Stimulated activated CD8-positive, alpha-beta memory T cell treated with anti-CD3 and anti-CD28 coated beads, Interleukin-2, amount 100 ng/mL, for 1 hour (primary cell): ENCODE data around the gene HADHA.
A peak's percentile ranks its signal among the peaks of the same experiment; 100 is the strongest.
"Not testable (repeated sequence)": the region's sequence is repeated elsewhere in the genome, so short reads cannot be mapped to it uniquely, and the experiment has no call there.

Experiments
- DNase-seq, 2 donors: peaks; one replicate each; pipeline ENCODE4 v3.0.0-alpha.2; 2020; ENCODE audit warnings: low read depth in 2 of 2

The HADHA gene

DNA sequence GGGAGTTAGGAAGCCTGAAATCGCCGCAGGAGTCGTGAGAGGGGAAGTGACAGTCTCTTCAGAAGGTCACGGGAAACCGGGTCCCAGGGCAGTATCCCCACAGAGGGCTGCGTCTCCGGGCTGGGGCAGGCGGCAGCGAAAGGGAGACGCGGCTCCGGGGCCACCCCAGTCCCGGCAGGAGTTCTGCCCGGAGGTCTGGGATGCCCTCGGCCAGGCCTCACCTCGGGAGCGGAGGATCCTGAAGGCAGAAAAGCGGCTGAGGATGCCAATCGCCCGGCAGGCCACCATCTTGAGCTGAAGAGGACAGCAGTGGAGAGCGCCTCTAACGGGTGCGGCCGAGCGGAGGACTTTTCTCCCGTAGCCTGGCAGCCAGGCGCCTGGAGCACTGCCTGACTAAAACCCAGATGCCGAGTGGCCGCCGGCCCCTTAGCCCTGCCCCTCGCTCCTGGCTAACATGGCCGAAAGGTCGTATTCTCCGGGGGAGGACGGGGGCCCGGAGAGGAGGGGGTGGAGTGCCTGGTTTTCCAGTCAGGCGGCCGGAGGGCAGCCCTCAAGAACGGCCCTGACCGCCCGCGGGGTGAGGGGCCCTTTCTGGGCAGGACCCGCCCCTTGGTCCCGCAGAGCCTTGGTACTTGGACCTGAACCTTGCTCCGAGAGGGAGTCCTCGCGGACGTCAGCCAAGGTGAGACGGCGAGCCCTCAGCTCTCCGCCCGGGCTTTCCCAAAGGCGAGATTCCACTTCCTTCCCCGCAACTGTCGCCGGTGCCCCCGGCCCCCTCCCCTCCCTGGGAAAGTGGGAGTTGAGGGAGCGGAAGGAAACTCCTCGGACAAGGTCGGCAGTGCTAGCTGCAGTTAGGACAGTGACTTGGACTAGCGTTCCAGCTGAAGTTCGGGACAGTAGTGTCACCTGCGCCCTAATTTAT is at the start of gene HADHA, which contains the start of gene HADHB:
TSS of gene HADHA (minus strand) at position 324 of the 922 bp plus-strand sequence. CDS start at position 288, 36 bp downstream.
TSS of gene HADHB (plus strand) at position 631 of the 922 bp plus-strand sequence. CDS start 9,316 bp downstream, outside the sequence.
- peak; percentile 54 to 69 for DNase-seq

DNA sequence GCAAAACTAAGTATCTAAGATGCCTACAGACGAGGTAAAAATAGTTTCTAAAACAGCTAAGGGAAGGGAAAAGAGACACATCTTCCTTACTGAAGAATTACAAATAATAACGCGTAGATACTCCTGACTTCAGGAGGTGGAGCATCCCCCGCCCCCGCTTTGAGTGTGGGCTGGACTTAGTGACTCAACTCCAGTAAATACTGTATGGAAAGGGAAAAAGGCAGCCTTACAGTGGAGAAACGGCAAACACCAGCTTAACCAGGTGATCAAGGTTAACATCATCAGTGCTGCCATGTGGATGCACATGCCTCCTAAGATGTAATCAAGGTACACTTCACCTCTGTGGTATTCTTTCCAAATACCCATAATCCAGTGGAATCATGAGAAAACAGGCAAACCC is 48.2 kb upstream of the HADHA start:
- no peak for DNase-seq

- DNase-seq = no peak
These were observed 45.6 kb upstream of the HADHA start for GRCh38 chr2:26290001-26290400.

DNA sequence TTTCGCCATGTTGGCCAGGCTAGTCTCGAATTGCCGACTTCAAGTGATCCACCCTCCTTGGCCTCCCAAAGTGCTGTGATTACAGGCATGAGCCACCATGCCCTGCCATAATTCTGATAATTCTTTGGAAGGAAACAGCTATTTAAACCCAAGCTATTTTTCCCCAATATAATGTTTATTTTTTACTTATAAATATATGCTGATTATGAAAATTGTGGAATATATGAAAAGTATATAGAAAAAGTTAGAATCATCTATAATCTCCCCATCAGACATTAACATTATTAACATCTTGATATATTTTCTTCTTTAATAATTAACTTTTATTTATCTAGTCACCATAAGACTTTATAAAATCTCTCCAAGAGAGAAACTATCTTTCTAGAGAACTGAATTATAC is 41.5 kb upstream of the HADHA start:
- DNase-seq = no peak

GRCh38 chr2:26284132-26284531 is 39.7 kb upstream of the HADHA start:
- no peak for DNase-seq

- no peak for DNase-seq
These were observed 39.2 kb upstream of the HADHA start for GRCh38 chr2:26283606-26284005.

GRCh38 chr2:26281226-26281625 is 36.8 kb upstream of the HADHA start:
- no peak for DNase-seq

GRCh38 chr2:26279886-26280285 is 35.5 kb upstream of the HADHA start:
- DNase-seq = no peak

- DNase-seq = no peak
These were observed 32.2 kb upstream of the HADHA start for GRCh38 chr2:26276484-26277227.

GRCh38 chr2:26274058-26274613 is 29.7 kb upstream of the HADHA start:
- no peak for DNase-seq

DNA sequence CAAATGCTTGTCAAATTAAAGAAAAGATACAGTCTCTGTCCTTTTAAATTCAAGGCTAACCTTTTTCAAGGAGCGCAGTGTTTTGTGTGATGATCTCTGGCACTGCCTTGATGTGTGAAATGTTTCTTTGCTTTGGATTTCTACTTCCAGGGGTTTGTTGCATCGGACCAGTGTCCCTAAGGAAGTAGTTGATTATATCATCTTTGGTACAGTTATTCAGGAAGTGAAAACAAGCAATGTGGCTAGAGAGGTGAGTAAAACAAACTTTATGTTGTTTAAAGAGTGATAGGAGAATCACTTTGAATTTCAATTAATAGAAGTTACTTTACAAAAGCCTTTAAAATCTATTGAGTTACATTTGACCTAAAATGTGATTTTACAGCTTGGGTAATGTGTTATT is 29.1 kb upstream of the HADHA start:
- no peak for DNase-seq

- no peak for DNase-seq
These were observed 25.9 kb upstream of the HADHA start for GRCh38 chr2:26270373-26270772.

GRCh38 chr2:26269571-26270158 is 25.2 kb upstream of the HADHA start:
- no peak for DNase-seq

DNA sequence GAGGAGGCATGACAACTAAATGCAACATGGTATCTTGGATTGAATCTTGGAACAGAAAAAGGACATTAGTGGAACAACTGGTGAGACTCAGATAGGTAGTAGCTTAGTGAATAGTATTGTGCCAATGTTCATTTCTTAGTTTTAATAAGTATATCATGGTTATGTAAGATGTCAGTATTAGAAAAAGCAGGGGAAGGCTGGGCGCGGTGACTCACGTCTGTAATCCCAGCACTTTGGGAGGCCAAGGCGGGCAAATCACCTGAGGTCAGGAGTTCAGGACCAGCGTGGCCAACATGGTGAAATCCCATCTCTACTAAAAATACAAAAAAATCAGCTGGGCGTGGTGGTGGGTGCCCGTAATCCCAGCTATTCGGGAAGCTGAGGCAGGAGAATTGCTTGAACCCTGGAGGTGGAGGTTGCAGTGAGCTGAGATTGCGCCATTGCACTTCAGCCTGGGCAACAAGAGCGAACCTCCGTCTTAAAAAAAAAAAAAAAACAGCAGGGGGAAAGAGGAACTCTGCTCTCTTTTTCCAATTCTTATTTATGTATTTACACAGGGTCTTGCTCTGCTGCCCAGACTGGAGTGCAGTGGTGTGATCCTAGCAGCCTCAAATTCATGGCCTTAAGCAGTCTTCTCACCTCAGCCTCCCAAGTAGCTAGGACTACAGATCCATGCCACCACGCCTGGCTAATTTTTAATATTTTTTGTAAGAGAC is 24.4 kb upstream of the HADHA start:
- not testable (repeated sequence) for DNase-seq

GRCh38 chr2:26268213-26268612 is 23.8 kb upstream of the HADHA start:
- no peak for DNase-seq

GRCh38 chr2:26258836-26259235 is 14.4 kb upstream of the HADHA start:
- DNase-seq = not testable (repeated sequence)

GRCh38 chr2:26255759-26256384 is 11.4 kb upstream of the HADHA start:
- no peak for DNase-seq

- DNase-seq = no peak
These were observed 7.5 kb upstream of the HADHA start for GRCh38 chr2:26251893-26252292.

GRCh38 chr2:26249625-26250024 is 5.2 kb upstream of the HADHA start:
- no peak for DNase-seq

- DNase-seq = no peak
These were observed 2.4 kb upstream of the HADHA start for GRCh38 chr2:26246818-26247217.

- DNase-seq = no peak
These were observed 1.4 kb upstream of the HADHA start for GRCh38 chr2:26245810-26246209.
